GM21526 (cell line): Measurements from ENCODE around the gene PLXNB2.

Source experiments
- ATAC-seq: cut with Tn5 transposase; IDR thresholded peaks from one replicate; pipeline ENCODE4 v1.9.1; 2021; ENCODE audit warnings: moderate library complexity; ENCODE audit not compliant: unreplicated experiment, low FRiP score

PLXNB2 gene

DNA sequence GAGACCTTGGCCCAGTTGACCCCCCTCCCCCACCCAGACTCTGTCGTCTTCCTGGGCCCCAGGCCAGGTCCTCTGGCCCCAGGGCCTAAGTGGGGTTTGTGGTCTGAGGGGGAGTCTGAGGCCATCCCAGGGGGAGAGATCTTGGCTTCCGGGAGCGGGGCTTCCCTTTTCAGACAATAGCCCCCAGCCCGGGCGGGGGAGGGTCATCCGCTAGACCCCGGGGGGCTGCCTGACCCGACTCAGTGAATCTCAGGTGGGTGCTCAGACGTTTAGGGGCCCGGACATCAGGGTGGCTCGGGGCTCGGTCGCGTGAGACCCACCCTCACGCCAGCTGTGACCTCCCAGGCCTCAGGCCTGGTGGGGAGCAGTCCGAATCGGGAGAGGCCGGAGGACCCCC lies 37.9 kb downstream of the PLXNB2 start:
- no peak for ATAC-seq

- ATAC-seq = no peak
Measured at GRCh38 chr22:50268655-50269113, 38.8 kb downstream of the PLXNB2 start.

- ATAC-seq = no peak
Measured at GRCh38 chr22:50267591-50268390, 39.7 kb downstream of the PLXNB2 start.

- ATAC-seq = no peak
Measured at GRCh38 chr22:50266994-50267393, 40.5 kb downstream of the PLXNB2 start.

DNA sequence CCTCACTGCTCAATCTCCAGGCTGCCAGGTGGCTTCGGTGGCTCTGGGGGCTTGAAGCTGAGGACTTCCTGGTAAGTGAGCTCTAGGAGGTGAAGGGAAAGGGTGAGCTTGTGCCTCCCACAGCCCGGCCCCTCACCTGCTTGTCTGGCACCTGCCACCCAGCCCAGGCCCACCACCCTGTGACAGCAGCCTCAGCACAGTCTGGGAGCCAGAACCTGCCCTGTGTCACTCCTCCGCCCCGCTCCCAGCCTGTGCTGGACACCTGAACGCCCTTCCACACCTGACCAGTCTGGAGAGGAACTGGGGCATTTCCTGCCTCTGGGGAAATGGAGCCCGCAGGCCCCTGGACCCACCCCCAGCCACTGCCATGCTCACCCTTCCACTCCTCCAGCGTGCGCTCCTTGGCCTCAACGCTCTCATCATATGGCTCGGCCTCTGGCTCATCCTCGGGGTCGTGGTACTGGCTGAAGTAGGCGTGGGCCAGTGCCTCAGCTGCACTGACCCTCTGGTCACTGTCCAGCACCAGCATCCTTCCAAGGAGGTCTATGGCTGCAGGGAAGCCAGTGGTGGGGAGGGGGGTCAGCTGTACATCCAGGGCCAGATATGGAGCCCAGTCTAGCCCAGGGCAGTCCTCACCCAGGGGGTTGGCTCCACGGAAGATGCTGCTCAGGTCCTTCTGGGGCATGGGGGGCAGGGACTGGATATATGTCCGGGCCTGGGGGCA lies 42.3 kb downstream of the PLXNB2 start:
- ATAC-seq = no peak

GRCh38 chr22:50264104-50264745 lies 43.2 kb downstream of the PLXNB2 start:
- no peak for ATAC-seq

DNA sequence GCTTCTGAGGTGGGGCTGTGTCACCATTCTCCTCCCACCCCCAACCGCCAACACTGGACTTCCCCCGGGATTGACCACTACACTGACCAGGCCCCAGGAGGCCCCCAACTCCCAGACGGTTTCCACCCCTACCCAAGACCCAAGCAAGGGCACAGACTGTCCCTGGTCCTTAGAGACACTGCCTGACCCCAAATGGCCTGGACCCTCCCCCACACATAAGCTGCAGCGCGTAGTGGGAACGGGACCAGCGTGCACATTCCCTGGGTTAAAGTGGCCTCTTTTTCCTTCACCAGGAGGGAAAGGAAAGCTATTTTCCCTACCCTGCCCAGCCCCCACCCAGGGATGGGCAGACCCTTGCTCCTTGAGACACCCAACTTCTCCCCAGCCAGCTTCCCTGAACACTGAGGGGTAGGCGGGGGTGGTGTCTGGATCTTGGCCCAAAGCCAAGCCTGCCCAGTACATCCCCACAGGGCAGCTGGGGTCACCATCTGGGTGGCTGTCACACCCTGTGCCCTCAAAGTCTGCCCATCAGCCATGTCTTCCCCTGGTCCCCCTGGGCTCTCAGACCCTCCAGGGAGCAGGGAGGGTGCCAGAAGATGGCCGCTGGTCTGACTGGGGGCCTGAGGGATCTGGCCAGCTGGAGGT lies 44.4 kb downstream of the PLXNB2 start:
- ATAC-seq = no peak

DNA sequence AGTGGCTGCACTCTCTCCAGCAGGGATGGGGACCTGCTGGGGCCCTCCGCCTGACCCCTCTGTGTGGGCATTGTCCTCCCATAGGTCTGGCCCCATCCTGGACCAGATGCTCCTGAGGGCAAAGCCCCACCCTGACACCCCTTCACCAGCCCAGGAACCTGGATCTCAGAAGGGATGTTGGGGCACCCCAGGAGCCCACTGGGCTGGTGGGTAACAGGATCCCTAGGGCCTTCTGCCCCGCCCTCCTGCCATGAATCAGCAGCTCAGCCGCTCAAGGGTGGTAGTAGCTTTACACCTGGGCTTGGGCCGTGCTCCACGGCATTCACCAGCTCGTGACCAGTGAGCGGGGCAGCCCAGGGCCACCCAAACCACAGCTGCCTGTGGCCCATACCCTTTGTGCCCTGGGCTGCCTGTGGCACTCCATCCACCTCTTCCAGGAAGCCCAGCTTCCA lies 45.0 kb downstream of the PLXNB2 start:
- ATAC-seq = no peak

GRCh38 chr22:50261615-50262459 lies 45.6 kb downstream of the PLXNB2 start, which contains the start of gene MAPK12:
Gene MAPK12, minus strand, starts transcription at chr22:50261683. Its CDS starts 174 bp downstream, at chr22:50261509.
- ATAC-seq = no peak

GRCh38 chr22:50260801-50261614 lies 46.4 kb downstream of the PLXNB2 start:
- no peak for ATAC-seq

- no peak for ATAC-seq
Measured at GRCh38 chr22:50260434-50260800, 47.0 kb downstream of the PLXNB2 start.

DNA sequence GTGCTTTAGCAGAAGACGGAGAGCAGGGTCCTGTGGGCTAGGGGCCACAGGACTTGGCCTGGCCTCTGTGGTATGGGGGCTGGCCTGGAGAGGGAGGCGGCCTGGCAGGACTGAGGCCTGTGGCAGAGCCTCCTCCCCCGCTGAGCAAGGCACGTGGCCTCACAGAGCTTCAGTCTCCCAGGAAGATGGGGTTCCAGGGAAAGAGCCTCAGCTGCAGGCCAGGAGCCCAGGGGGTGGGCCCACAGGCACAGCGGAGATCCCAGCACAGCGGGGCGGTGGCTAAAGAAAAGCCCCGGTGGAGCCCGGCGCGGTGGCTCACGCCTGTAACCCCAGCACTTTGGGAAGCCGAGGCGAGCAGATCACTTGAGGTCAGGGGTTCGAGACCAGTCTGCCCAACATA lies 48.1 kb downstream of the PLXNB2 start:
- ATAC-seq = no peak

GRCh38 chr22:50258361-50259292 lies 48.8 kb downstream of the PLXNB2 start:
- no peak for ATAC-seq

DNA sequence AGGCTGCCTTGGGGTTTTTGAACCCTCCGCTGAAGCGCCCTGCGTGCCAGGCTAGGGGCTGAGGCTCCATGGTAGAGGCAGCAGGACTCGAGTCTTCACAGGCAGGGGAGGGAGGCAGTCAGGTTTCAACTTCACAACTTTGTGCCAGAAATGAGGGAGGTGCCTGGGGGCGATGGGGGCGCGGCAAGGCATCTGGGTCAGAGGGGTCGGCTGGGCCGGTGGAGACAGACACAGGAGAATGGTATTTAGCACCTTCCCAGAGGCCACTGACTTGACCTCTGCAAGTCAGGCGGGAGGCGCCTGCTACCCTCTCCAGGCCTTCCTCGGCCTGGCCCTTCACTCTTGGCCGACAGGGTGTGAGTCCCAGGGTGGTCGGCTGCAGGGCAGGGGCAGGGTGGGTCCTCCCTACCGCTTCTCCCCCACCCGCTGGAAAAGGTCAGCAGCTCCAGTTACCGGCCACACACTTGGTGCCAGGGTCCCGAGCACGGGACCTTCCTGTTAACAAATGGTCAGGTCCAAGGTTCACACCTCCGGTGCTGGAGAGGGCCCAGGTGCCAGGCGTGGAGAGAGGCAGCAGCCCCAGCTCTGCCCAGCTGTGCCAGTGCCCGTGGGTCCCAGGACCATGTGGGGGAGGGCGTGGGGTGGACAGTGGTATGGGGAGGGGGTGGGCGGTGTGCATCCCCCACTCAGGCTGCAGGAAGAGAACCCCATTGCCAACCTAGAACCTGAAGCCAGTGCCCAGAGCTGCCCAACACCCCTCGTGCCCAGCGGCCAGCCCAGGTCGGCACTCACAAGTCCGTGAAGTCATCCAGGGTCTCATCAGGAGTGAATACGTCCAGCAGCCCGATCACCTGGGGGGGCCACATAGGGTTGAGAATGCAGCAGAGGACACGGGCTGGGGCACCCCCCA lies 49.7 kb downstream of the PLXNB2 start:
- ATAC-seq = no peak

DNA sequence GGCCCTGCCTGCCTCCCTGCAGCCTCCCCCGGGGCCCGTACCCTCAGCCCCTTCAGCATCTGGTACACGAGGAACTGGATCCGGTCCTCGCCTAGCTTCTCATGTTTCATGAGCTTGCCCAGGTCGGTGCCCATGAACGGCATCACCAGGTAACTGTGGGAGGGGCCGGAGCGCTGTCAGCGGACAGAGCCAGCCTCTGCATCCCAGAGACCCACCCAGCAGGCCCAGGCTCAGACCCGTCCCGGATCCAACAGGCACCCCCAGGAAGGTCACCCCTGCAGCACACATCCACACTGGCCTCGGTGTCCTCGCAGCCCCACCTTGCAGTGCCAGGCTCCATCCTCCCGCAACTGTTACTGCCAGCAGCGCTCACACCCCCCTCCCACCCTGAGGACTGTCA lies 50.4 kb downstream of the PLXNB2 start:
- no peak for ATAC-seq

GRCh38 chr22:50256258-50256862 lies 51.1 kb downstream of the PLXNB2 start:
- ATAC-seq = no peak

DNA sequence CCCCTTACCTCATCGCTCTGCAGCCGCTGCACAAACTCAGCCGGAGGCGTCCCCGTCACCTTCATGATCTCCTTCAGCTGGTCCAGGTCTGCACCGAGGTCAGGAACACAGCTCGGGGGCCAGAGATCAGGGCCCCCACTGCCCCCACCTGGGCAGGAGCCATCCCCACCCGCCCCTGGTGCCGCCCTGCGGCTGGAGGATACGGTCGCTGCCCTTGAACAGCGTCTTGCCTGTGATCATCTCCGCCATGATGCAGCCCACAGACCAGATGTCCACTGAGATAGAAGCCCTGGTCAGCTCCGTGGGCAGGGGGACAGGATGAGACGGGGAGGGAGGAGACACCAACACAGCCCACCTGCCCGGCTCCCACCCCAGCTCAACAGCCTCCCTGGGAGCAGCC lies 51.8 kb downstream of the PLXNB2 start:
- ATAC-seq = no peak
